ENCODE results near the gene GALR1. TPM values are rescaled to one million over a fixed set of nuclear protein-coding genes. Genes with fewer than 3 reads are reported as not detected.

GALR1 gene
- total RNA-seq, 1 experiment from 2014 or later: 0.11 TPM

DNA sequence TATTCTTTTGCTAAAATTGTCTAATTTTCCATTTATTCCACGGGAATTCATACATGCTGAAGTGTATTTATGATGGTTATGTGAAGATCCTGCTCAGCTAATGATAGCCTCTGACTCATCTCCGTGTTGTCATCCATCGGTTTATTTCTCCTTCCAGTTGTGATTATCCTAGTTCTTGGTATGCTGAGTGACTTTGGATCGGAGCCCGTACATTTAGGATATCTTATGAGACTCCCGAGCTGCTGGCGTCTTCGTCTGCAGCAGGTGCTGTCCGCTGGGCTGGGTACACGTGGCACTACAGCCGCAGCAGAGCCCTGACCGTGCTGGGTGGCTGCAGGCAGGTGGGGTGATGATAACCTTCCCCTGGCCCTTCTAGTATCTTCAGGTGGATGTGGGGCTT lies 40.1 kb upstream of the GALR1 start (continued):
- TF ChIP-seq ZNF138 (CRISPR knock-in tag; conservative IDR thresholded peaks at IDR 0.05) (no peak), SMAD4 (CRISPR knock-in tag; IDR thresholded peaks at IDR 0.05) (no peak), E2F4 (CRISPR knock-in tag; IDR thresholded peaks at IDR 0.05; ENCODE audit: borderline replicate concordance, low read depth) (no peak), SMAD3 (CRISPR knock-in tag; IDR thresholded peaks at IDR 0.05; ENCODE audit: borderline replicate concordance) (no peak), GRHL2 (CRISPR knock-in tag; IDR thresholded peaks at IDR 0.05; ENCODE audit: insufficient replicate concordance, severe bottlenecking) (no peak), ARID4B (CRISPR knock-in tag; IDR thresholded peaks at IDR 0.05; ENCODE audit: borderline replicate concordance) (no peak), CREM (CRISPR knock-in tag; IDR thresholded peaks at IDR 0.05) (no peak), RELA (CRISPR knock-in tag; IDR thresholded peaks at IDR 0.05; ENCODE audit: borderline replicate concordance) (no peak), JAZF1 (CRISPR knock-in tag; IDR thresholded peaks at IDR 0.05) (no peak), ZBTB43 (CRISPR knock-in tag; IDR thresholded peaks at IDR 0.05) (no peak), ZNF396 (CRISPR knock-in tag; IDR thresholded peaks at IDR 0.05; ENCODE audit: borderline replicate concordance) (no peak)
- TF ChIP-seq, protein P1, sequence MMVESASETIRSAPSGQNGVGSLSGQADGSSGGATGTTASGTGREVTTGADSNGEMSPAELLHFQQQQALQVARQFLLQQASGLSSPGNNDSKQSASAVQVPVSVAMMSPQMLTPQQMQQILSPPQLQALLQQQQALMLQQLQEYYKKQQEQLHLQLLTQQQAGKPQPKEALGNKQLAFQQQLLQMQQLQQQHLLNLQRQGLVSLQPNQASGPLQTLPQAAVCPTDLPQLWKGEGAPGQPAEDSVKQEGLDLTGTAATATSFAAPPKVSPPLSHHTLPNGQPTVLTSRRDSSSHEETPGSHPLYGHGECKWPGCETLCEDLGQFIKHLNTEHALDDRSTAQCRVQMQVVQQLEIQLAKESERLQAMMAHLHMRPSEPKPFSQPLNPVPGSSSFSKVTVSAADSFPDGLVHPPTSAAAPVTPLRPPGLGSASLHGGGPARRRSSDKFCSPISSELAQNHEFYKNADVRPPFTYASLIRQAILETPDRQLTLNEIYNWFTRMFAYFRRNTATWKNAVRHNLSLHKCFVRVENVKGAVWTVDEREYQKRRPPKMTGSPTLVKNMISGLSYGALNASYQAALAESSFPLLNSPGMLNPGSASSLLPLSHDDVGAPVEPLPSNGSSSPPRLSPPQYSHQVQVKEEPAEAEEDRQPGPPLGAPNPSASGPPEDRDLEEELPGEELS (CRISPR knock-in tag; IDR thresholded peaks at IDR 0.05): no peak
- TF ChIP-seq, protein P2, sequence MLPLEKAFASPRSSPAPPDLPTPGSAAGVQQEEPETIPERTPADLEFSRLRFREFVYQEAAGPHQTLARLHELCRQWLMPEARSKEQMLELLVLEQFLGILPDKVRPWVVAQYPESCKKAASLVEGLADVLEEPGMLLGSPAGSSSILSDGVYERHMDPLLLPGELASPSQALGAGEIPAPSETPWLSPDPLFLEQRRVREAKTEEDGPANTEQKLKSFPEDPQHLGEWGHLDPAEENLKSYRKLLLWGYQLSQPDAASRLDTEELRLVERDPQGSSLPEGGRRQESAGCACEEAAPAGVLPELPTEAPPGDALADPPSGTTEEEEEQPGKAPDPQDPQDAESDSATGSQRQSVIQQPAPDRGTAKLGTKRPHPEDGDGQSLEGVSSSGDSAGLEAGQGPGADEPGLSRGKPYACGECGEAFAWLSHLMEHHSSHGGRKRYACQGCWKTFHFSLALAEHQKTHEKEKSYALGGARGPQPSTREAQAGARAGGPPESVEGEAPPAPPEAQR (CRISPR knock-in tag; IDR thresholded peaks at IDR 0.05): no peak
- TF ChIP-seq, protein P3, sequence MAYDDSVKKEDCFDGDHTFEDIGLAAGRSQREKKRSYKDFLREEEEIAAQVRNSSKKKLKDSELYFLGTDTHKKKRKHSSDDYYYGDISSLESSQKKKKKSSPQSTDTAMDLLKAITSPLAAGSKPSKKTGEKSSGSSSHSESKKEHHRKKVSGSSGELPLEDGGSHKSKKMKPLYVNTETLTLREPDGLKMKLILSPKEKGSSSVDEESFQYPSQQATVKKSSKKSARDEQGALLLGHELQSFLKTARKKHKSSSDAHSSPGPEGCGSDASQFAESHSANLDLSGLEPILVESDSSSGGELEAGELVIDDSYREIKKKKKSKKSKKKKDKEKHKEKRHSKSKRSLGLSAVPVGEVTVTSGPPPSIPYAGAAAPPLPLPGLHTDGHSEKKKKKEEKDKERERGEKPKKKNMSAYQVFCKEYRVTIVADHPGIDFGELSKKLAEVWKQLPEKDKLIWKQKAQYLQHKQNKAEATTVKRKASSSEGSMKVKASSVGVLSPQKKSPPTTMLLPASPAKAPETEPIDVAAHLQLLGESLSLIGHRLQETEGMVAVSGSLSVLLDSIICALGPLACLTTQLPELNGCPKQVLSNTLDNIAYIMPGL (CRISPR knock-in tag; IDR thresholded peaks at IDR 0.05): no peak
